ENCODE results near the gene INSIG2. TPM values are rescaled to one million over a fixed set of nuclear protein-coding genes. Genes with fewer than 3 reads are reported as not detected.

Gene INSIG2
- total and polyA plus RNA-seq, 2 of the 8 experiments (the other 6 are each of a cell fraction or from before 2014, with no cell fraction given), result 7.0 to 11.2 TPM

GRCh38 chr2:118088051-118089024, at the start of gene INSIG2 (continued):
- TF ChIP-seq GABPA (IDR thresholded peaks at IDR 0.05; ENCODE audit: borderline replicate concordance, insufficient read depth, low read length) (peak; percentile 96), TEAD4 (IDR thresholded peaks at IDR 0.05; ENCODE audit: low read depth, low read length) (0 out of 2 replicates have a peak, but pooled peaks have one; percentile 26), MAFK (IDR thresholded peaks at IDR 0.05; ENCODE audit: low read depth, low read length) (peak; percentile 63; the same call in 1 of the 2 replicates), SRF (IDR thresholded peaks at IDR 0.05; ENCODE audit: low read depth, low read length) (no peak), CHD2 (IDR thresholded peaks at IDR 0.05; ENCODE audit: low read length) (no peak), ZNF274 (IDR thresholded peaks at IDR 0.05; ENCODE audit: borderline replicate concordance, extremely low read depth, low read length) (no peak), RXRA (IDR thresholded peaks at IDR 0.05; ENCODE audit: insufficient read depth, low read depth, low read length) (no peak), KDM4A (IDR thresholded peaks at IDR 0.05; ENCODE audit: low read depth, low read length, severe bottlenecking) (peak; percentile 20), PHF8 (conservative IDR thresholded peaks at IDR 0.05; ENCODE audit: low read depth, low read length) (peak; percentile 62), EGR1 (IDR thresholded peaks at IDR 0.05; ENCODE audit: borderline replicate concordance, low read depth, low read length) (no peak; the same call in 1 of the 2 replicates), SP4 (IDR thresholded peaks at IDR 0.05; ENCODE audit: low read length) (no peak), EP300 (IDR thresholded peaks at IDR 0.05; ENCODE audit: borderline replicate concordance in 1 of 2, low read depth in 2 of 2, low read length in 2 of 2) (no peak), TAF1 (IDR thresholded peaks at IDR 0.05; ENCODE audit: low read depth, low read length) (peak; percentile 68; the same call in 1 of the 2 replicates), SIX5 (IDR thresholded peaks at IDR 0.05; ENCODE audit: low read depth, low read length) (peak; percentile 31; the same call in 1 of the 2 replicates), RNF2 (IDR thresholded peaks at IDR 0.05; ENCODE audit: borderline replicate concordance, low read depth, low read length, missing control alignments, poor library complexity, severe bottlenecking) (no peak), CEBPB (IDR thresholded peaks at IDR 0.05; ENCODE audit: low read depth, low read length) (no peak), CBX5 (IDR thresholded peaks at IDR 0.05; ENCODE audit: low read depth, low read length) (no peak), SIRT6 (IDR thresholded peaks at IDR 0.05; ENCODE audit: low read length) (no peak), ATF3 (IDR thresholded peaks at IDR 0.05; ENCODE audit: insufficient read depth, low read depth, low read length) (no peak), BCL11A (IDR thresholded peaks at IDR 0.05; ENCODE audit: low read depth in 2 of 2, low read length in 2 of 2) (no peak), SP2 (IDR thresholded peaks at IDR 0.05; ENCODE audit: low read length) (no peak), POU5F1 (IDR thresholded peaks at IDR 0.05; ENCODE audit: low read depth, low read length) (no peak), CBX8 (IDR thresholded peaks at IDR 0.05; ENCODE audit: borderline replicate concordance, low read depth, low read length) (no peak)
